Transverse colon (tissue), 4 donors: ENCODE data around the gene CDH12. TPM values are rescaled to one million over a fixed set of nuclear protein-coding genes. Genes with fewer than 3 reads are reported as not detected.

Experiments used
- DNase-seq: peaks from one replicate; pipeline ENCODE4 v3.0.0-alpha.2; 2019
- H3K27ac ChIP-seq, 4 donors: fragments of 200-600 bp; sonication (generic); 2 replicates each; pipeline ENCODE4 v1.5.1; 2016 to 2018; ENCODE audit warnings: inconsistent platforms in 4 of 4
- H3K27me3 ChIP-seq: fragments of 200-600 bp; sonication (generic); 2 replicates; pipeline ENCODE4 v1.5.1; 2017; ENCODE audit warnings: inconsistent platforms
- H3K36me3 ChIP-seq, 4 donors: fragments of 200-600 bp; sonication (generic); 2 replicates each; pipeline ENCODE4 v1.5.1; 2017 to 2019; ENCODE audit warnings: inconsistent platforms in 4 of 4
- H3K4me1 ChIP-seq, 4 donors: fragments of 200-600 bp; sonication (generic); 2 replicates each; pipeline ENCODE4 v1.5.1; 2017 to 2020; ENCODE audit warnings: inconsistent platforms in 4 of 4
- H3K4me3 ChIP-seq, 4 donors: fragments of 200-600 bp; sonication (generic); 1 replicate in 1 of 4; 2 replicates in 3 of 4; pipeline versions ENCODE4 v1.5.1 to v1.6.1; 2017 to 2019; ENCODE audit warnings: inconsistent platforms in 4 of 4
- H3K9me3 ChIP-seq, 2 donors: fragments of 200-600 bp; sonication (generic); 2 replicates each; pipeline ENCODE4 v1.5.1; 2017 to 2019; ENCODE audit warnings: inconsistent platforms in 2 of 2
- CTCF ChIP-seq, 5 experiments: fragments of 200-600 bp in 3 of 5; fragments of 450-650 bp in 2 of 5; sonication (generic) in 3 of 5; IDR thresholded peaks; 1 replicate in 2 of 5; 2 replicates in 3 of 5; pipeline ENCODE4 v1.5.1; 2016 to 2017; ENCODE audit warnings: antibody characterized with exemption in 5 of 5, inconsistent platforms in 3 of 5, mild to moderate bottlenecking in 2 of 5, moderate library complexity in 1 of 5
- EP300 ChIP-seq: sonication (generic); formaldehyde crosslinking; IDR thresholded peaks from one replicate; pipeline ENCODE4 v1.6.1; 2017; ENCODE audit warnings: antibody characterized with exemption, low read depth
- POLR2A ChIP-seq: fragments of 450-650 bp; IDR thresholded peaks from one replicate; pipeline ENCODE4 v1.6.1; 2016; ENCODE audit warnings: antibody characterized with exemption, mild to moderate bottlenecking, moderate library complexity
- POLR2AphosphoS5 ChIP-seq, 3 donors: sonication (generic); formaldehyde crosslinking; IDR thresholded peaks; one replicate each; pipeline ENCODE4 v1.6.1; 2016; ENCODE audit warnings: antibody characterized with exemption in 3 of 3
- WGBS, 2 donors: methylation state at CpG; one replicate each; pipeline ENCODE4 v1.1.5; 2018; ENCODE audit warnings: low coverage in 1 of 2; 5-methylcytosine and 5-hydroxymethylcytosine counted together
- in situ Hi-C, 4 donors: fragments of 200-750 bp; cut with MboI; loops; one replicate each; pipeline versions ENCODE4 v1.15.0 to v1.15.1; 2017; ENCODE audit warnings: low sequenced_read_pairs in 3 of 4, low pct_ligation_motif_present in 1 of 4, low pct_unique_long_range_greater_than_20kb in 1 of 4
- intact Hi-C: fragments of 100-400 bp; cut with DNase I; formaldehyde crosslinking; loops from one replicate; pipeline ENCODE4 v1.15.1; 2023; ENCODE audit warnings: low total_unique reads
- total RNA-seq, 4 donors: library from RNA; depleted of rRNA; stranded (reverse); fragments of >200 nt; gene quantifications; one replicate each; pipeline ENCODE4 v1.1.0, GENCODE V29; 2016

The CDH12 gene
- total RNA-seq, 4 donors from 2014 or later, result 0.14 TPM; not detected in 3

GRCh38 chr5:22793463-22793862, 59.7 kb downstream of the CDH12 start:
- no peaks in the 10 kb centered on the region for H3K9me3 ChIP-seq
- no peaks in the 10 kb centered on the region for H3K4me1 ChIP-seq
- no peaks in the 10 kb centered on the region for H3K27me3 ChIP-seq
- no peak overlapping the region for H3K27ac ChIP-seq
- DNase-seq, result no peak
- 38 to 47% methylated on average over 2 of the region's 2 CpGs for WGBS, 2 donors
- intact Hi-C loops, result no loop called here
- H3K36me3 ChIP-seq, result no peaks in the 10 kb centered on the region
- in situ Hi-C loops, result no loop called here
- no peak for TF ChIP-seq EP300
- TF ChIP-seq POLR2A, result no peak
- no peak for TF ChIP-seq CTCF (IDR thresholded peaks at IDR 0.05)
- no peak for TF ChIP-seq POLR2AphosphoS5 (IDR thresholded peaks at IDR 0.05)
- no peak overlapping the region for H3K4me3 ChIP-seq

DNA sequence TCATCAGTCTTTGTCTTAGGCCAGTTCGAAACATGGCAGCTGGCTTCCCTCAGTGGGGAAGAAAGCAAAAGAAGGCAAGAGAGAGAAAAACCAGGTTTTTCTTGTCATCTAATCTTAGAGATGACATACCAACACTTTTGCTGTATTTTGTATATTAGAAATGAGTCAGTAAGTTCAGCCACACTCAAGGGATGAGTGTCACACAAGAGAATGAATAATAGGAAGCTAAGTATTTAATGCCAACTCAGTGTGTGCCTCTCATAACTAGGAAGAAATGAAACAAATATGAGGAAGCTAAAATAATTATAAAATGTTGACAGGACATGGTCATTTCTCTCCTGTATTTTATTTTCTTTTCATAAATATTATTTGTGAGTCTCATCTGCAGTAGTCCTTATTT, 65.3 kb downstream of the CDH12 start:
- no peaks in the 10 kb centered on the region for H3K4me1 ChIP-seq
- TF ChIP-seq EP300, result no peak
- TF ChIP-seq POLR2A, result no peak
- TF ChIP-seq CTCF (IDR thresholded peaks at IDR 0.05), result no peak
- no peak for TF ChIP-seq POLR2AphosphoS5 (IDR thresholded peaks at IDR 0.05)
- no peaks in the 10 kb centered on the region for H3K36me3 ChIP-seq
- intact Hi-C loops, result no loop called here
- 50 to 94% methylated on average over 1 of the region's 1 CpG for WGBS, 2 donors
- in situ Hi-C loops, result no loop called here
- DNase-seq, result no peak
- H3K4me3 ChIP-seq, result no peak overlapping the region
- no peak overlapping the region for H3K27ac ChIP-seq
- no peaks in the 10 kb centered on the region for H3K27me3 ChIP-seq
- peaks cover 0 to 3% of the 10 kb centered on the region in 2 donors for H3K9me3 ChIP-seq

- in situ Hi-C loops, result no loop called here
- no peak for TF ChIP-seq POLR2AphosphoS5 (IDR thresholded peaks at IDR 0.05)
- no peak for TF ChIP-seq EP300
- TF ChIP-seq POLR2A, result no peak
- no peak for TF ChIP-seq CTCF (IDR thresholded peaks at IDR 0.05)
- H3K27ac ChIP-seq, result no peak overlapping the region
- H3K9me3 ChIP-seq, result peaks cover 0 to 3% of the 10 kb centered on the region in 2 donors
- no peak for DNase-seq
- no peaks in the 10 kb centered on the region for H3K4me1 ChIP-seq
- intact Hi-C loops, result no loop called here
- H3K4me3 ChIP-seq, result no peak overlapping the region
- no peaks in the 10 kb centered on the region for H3K36me3 ChIP-seq
- WGBS, 2 donors, result 77 to 86% methylated on average over 5 of the region's 5 CpGs
- H3K27me3 ChIP-seq, result no peaks in the 10 kb centered on the region
These were observed 65.7 kb downstream of the CDH12 start for GRCh38 chr5:22787398-22787797.

- H3K36me3 ChIP-seq, result no peaks in the 10 kb centered on the region
- no peak for DNase-seq
- TF ChIP-seq POLR2AphosphoS5 (IDR thresholded peaks at IDR 0.05) (no peak), CTCF (IDR thresholded peaks at IDR 0.05) (no peak), POLR2A (no peak), EP300 (no peak)
- intact Hi-C loops (no loop called here), in situ Hi-C loops (no loop called here)
- H3K4me1 ChIP-seq, result no peaks in the 10 kb centered on the region
- H3K9me3 ChIP-seq, result no peaks in the 10 kb centered on the region
- no peaks in the 10 kb centered on the region for H3K27me3 ChIP-seq
- no peak overlapping the region for H3K4me3 ChIP-seq
- H3K27ac ChIP-seq, result no peak overlapping the region
These were observed 72.4 kb downstream of the CDH12 start for GRCh38 chr5:22780756-22781155.
